SK-N-SH treated with all-trans-retinoic acid at 6 μM for 48 hours (cell line): ENCODE results near the gene VPS54.

Source experiments
- ATAC-seq: fragments of 200-7000 bp; cut with Tn5 transposase; 3 replicates; pipeline ENCODE4 v1.9.1; 2020; ENCODE audit warnings: mild to moderate bottlenecking, moderate library complexity
- ARNTL ChIP-seq: fragments of 450-650 bp; formaldehyde crosslinking; IDR thresholded peaks from 2 replicates; pipeline ENCODE4 v1.5.0; 2020; ENCODE audit warnings: low read depth, mild to moderate bottlenecking, moderate library complexity, borderline replicate concordance
- BACH2 ChIP-seq: fragments of 250-450 bp; sonication (Bioruptor Pico); IDR thresholded peaks from 2 replicates; pipeline ENCODE4 v1.9.0; 2021; ENCODE audit warnings: mild to moderate bottlenecking, borderline replicate concordance
- CSDC2 ChIP-seq: fragments of 250-450 bp; sonication (Bioruptor Pico); IDR thresholded peaks from 2 replicates; pipeline ENCODE4 v1.5.0; 2020; ENCODE audit warnings: mild to moderate bottlenecking, moderate library complexity
- ESRRG ChIP-seq: fragments of 250-450 bp; sonication (Bioruptor Pico); IDR thresholded peaks from 2 replicates; pipeline ENCODE4 v1.6.1; 2021; ENCODE audit warnings: mild to moderate bottlenecking
- GLIS3 ChIP-seq: fragments of 250-450 bp; sonication (Bioruptor Pico); IDR thresholded peaks from 2 replicates; pipeline ENCODE4 v1.5.0; 2020; ENCODE audit warnings: mild to moderate bottlenecking, moderate library complexity
- ISL1 ChIP-seq: fragments of 250-450 bp; sonication (Bioruptor Pico); IDR thresholded peaks from 2 replicates; pipeline ENCODE4 v2.1.2; 2022; ENCODE audit warnings: mild to moderate bottlenecking, moderate library complexity
- OSR1 ChIP-seq: fragments of 250-450 bp; sonication (Bioruptor Pico); IDR thresholded peaks from 2 replicates; pipeline ENCODE4 v1.8.0; 2022; ENCODE audit warnings: moderate library complexity, mild to moderate bottlenecking, inconsistent platforms
- PPARA ChIP-seq: fragments of 250-450 bp; sonication (Bioruptor Pico); IDR thresholded peaks from 2 replicates; pipeline ENCODE4 v1.5.0; 2020; ENCODE audit warnings: mild to moderate bottlenecking, borderline replicate concordance
- RARB ChIP-seq: fragments of 250-450 bp; sonication (Bioruptor Pico); IDR thresholded peaks from 2 replicates; pipeline ENCODE4 v1.8.0; 2021; ENCODE audit warnings: mild to moderate bottlenecking, moderate library complexity
- SNAI2 ChIP-seq: fragments of 250-450 bp; sonication (Bioruptor Pico); IDR thresholded peaks from 2 replicates; pipeline ENCODE4 v1.5.0; 2020; ENCODE audit warnings: mild to moderate bottlenecking, moderate library complexity
- TCF4 ChIP-seq: fragments of 250-450 bp; sonication (Bioruptor Pico); IDR thresholded peaks from 2 replicates; pipeline ENCODE4 v1.8.0; 2021; ENCODE audit warnings: mild to moderate bottlenecking, moderate library complexity, borderline replicate concordance
- TOX ChIP-seq: fragments of 250-450 bp; sonication (Bioruptor Pico); IDR thresholded peaks from 2 replicates; pipeline ENCODE4 v1.8.0; 2021; ENCODE audit warnings: mild to moderate bottlenecking, moderate library complexity, borderline replicate concordance
- ZC3H10 ChIP-seq: fragments of 250-450 bp; sonication (Bioruptor Pico); IDR thresholded peaks from 2 replicates; pipeline ENCODE4 v1.5.1; 2021; ENCODE audit warnings: mild to moderate bottlenecking, moderate library complexity
- ZFP3 ChIP-seq: fragments of 250-450 bp; sonication (Bioruptor Pico); IDR thresholded peaks from 2 replicates; pipeline ENCODE4 v1.5.0; 2020; ENCODE audit warnings: mild to moderate bottlenecking, moderate library complexity
- ZNF70 ChIP-seq: fragments of 450-650 bp; formaldehyde crosslinking; IDR thresholded peaks from 2 replicates; pipeline ENCODE4 v1.5.0; 2020; ENCODE audit warnings: mild to moderate bottlenecking, moderate library complexity
- ZNF8 ChIP-seq: fragments of 450-650 bp; formaldehyde crosslinking; IDR thresholded peaks from 2 replicates; pipeline ENCODE4 v1.5.0; 2020; ENCODE audit warnings: mild to moderate bottlenecking, moderate library complexity
- TF ChIP-seq, protein P1 (sequence below): fragments of 250-450 bp; sonication (Bioruptor Pico); IDR thresholded peaks from 2 replicates; pipeline ENCODE4 v1.8.0; 2021; ENCODE audit warnings: low read depth, mild to moderate bottlenecking, moderate library complexity, borderline replicate concordance
- TF ChIP-seq, protein P2 (sequence below): fragments of 250-450 bp; sonication (Bioruptor Pico); IDR thresholded peaks from 2 replicates; pipeline ENCODE4 v1.5.0; 2020; ENCODE audit warnings: mild to moderate bottlenecking, moderate library complexity
- TF ChIP-seq, protein P3 (sequence below): fragments of 250-450 bp; sonication (Bioruptor Pico); IDR thresholded peaks from 2 replicates; pipeline ENCODE4 v1.5.1; 2020; ENCODE audit warnings: low read depth, mild to moderate bottlenecking, moderate library complexity
- TF ChIP-seq, protein P4 (sequence below): fragments of 250-450 bp; sonication (Bioruptor Pico); IDR thresholded peaks from 2 replicates; pipeline ENCODE4 v1.8.0; 2020; ENCODE audit warnings: mild to moderate bottlenecking, moderate library complexity, borderline replicate concordance

VPS54 gene

DNA sequence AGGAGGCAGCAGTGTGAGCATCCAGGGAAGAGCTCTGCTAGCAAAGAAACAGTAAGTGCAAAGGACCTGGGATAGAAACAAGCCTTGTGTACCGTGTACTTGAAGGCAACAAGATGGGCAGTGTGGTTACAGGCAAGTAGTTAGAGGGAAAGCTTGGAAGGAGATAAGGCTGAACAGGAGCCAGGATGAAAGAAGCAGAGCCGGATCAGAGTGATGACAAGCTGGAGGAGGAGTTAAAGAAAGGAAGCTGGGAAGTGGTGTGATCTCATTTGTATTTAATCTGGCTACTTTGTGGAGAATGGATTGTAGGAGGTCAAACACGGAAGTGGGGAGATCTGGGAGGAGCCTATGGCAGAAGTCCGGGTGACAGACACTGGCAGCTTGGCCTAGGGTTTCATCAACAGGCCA, 44.7 kb upstream of the VPS54 start (continued):
- TF ChIP-seq, protein P1, sequence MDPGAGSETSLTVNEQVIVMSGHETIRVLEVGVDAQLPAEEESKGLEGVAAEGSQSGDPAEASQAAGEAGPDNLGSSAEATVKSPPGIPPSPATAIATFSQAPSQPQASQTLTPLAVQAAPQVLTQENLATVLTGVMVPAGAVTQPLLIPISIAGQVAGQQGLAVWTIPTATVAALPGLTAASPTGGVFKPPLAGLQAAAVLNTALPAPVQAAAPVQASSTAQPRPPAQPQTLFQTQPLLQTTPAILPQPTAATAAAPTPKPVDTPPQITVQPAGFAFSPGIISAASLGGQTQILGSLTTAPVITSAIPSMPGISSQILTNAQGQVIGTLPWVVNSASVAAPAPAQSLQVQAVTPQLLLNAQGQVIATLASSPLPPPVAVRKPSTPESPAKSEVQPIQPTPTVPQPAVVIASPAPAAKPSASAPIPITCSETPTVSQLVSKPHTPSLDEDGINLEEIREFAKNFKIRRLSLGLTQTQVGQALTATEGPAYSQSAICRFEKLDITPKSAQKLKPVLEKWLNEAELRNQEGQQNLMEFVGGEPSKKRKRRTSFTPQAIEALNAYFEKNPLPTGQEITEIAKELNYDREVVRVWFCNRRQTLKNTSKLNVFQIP (CRISPR knock-in tag), result no peak
- TF ChIP-seq, protein P2, sequence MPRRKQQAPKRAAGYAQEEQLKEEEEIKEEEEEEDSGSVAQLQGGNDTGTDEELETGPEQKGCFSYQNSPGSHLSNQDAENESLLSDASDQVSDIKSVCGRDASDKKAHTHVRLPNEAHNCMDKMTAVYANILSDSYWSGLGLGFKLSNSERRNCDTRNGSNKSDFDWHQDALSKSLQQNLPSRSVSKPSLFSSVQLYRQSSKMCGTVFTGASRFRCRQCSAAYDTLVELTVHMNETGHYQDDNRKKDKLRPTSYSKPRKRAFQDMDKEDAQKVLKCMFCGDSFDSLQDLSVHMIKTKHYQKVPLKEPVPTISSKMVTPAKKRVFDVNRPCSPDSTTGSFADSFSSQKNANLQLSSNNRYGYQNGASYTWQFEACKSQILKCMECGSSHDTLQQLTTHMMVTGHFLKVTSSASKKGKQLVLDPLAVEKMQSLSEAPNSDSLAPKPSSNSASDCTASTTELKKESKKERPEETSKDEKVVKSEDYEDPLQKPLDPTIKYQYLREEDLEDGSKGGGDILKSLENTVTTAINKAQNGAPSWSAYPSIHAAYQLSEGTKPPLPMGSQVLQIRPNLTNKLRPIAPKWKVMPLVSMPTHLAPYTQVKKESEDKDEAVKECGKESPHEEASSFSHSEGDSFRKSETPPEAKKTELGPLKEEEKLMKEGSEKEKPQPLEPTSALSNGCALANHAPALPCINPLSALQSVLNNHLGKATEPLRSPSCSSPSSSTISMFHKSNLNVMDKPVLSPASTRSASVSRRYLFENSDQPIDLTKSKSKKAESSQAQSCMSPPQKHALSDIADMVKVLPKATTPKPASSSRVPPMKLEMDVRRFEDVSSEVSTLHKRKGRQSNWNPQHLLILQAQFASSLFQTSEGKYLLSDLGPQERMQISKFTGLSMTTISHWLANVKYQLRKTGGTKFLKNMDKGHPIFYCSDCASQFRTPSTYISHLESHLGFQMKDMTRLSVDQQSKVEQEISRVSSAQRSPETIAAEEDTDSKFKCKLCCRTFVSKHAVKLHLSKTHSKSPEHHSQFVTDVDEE (CRISPR knock-in tag), result no peak

DNA sequence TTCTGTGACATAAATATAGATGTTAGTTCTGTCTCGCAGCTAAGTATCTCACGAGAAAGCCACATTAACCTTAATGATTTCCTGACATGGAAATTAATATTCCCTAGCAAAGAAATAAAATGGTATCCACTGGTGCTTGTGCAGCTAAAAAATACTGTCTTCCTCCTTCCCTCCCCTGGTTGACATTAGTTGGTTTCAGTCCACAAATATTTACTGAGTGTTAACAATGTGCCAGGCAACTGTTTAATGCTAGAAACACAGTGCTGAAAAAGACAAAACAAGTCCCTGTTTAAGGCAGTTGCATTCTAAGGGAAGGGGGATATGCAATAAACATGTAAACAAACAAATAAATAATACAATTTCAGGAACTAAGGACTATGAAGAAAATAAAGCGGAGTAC, 44.2 kb upstream of the VPS54 start:
- ATAC-seq, result no peak
- TF ChIP-seq BACH2 (CRISPR knock-in tag) (no peak), ZC3H10 (CRISPR knock-in tag) (no peak), RARB (CRISPR knock-in tag) (no peak), ZFP3 (CRISPR knock-in tag) (no peak), SNAI2 (no peak), TCF4 (no peak), CSDC2 (CRISPR knock-in tag) (no peak), ZNF8 (CRISPR knock-in tag) (no peak)
- TF ChIP-seq, protein P1 (CRISPR knock-in tag), result no peak

DNA sequence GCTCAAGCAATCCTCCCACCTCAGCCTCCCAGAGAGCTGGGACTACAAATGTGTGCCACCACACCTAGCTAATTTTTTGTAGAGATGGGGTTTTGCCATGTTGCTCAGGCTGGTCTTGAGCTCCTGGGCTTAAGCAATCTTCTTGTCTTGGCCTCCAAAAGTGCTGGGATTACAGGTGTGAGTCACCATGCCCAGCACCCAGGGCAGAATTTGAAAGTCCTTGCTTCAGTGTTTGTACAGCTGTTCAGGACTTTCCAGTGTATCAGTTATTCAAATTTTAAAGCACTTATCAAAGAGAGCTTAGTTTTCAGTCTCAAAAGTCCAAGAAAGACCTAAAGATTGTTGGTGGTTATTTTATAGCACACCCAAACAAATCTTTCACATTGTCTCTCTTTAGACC, 43.6 kb upstream of the VPS54 start:
- no peak for ATAC-seq
- TF ChIP-seq, protein P3, sequence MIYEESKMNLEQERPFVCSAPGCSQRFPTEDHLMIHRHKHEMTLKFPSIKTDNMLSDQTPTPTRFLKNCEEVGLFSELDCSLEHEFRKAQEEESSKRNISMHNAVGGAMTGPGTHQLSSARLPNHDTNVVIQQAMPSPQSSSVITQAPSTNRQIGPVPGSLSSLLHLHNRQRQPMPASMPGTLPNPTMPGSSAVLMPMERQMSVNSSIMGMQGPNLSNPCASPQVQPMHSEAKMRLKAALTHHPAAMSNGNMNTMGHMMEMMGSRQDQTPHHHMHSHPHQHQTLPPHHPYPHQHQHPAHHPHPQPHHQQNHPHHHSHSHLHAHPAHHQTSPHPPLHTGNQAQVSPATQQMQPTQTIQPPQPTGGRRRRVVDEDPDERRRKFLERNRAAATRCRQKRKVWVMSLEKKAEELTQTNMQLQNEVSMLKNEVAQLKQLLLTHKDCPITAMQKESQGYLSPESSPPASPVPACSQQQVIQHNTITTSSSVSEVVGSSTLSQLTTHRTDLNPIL (CRISPR knock-in tag), result no peak
- TF ChIP-seq TOX (no peak), ZC3H10 (CRISPR knock-in tag) (no peak), OSR1 (no peak), PPARA (CRISPR knock-in tag) (no peak), RARB (CRISPR knock-in tag) (no peak), ZFP3 (CRISPR knock-in tag) (no peak), ZNF70 (no peak), BACH2 (CRISPR knock-in tag) (no peak), GLIS3 (CRISPR knock-in tag) (no peak), ARNTL (CRISPR knock-in tag) (no peak), ESRRG (CRISPR knock-in tag) (no peak), ISL1 (CRISPR knock-in tag) (no peak)
- TF ChIP-seq, protein P1 (CRISPR knock-in tag), result no peak
- TF ChIP-seq, protein P4, sequence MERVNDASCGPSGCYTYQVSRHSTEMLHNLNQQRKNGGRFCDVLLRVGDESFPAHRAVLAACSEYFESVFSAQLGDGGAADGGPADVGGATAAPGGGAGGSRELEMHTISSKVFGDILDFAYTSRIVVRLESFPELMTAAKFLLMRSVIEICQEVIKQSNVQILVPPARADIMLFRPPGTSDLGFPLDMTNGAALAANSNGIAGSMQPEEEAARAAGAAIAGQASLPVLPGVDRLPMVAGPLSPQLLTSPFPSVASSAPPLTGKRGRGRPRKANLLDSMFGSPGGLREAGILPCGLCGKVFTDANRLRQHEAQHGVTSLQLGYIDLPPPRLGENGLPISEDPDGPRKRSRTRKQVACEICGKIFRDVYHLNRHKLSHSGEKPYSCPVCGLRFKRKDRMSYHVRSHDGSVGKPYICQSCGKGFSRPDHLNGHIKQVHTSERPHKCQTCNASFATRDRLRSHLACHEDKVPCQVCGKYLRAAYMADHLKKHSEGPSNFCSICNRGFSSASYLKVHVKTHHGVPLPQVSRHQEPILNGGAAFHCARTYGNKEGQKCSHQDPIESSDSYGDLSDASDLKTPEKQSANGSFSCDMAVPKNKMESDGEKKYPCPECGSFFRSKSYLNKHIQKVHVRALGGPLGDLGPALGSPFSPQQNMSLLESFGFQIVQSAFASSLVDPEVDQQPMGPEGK, result no peak
